NCI-H774 (cell line): ENCODE measurements around the gene SLC7A6OS.

Experiments
- DNase-seq: peaks from one replicate; lab custom pipeline; 2025; lab: John Stamatoyannopoulos, UW

SLC7A6OS gene

DNA sequence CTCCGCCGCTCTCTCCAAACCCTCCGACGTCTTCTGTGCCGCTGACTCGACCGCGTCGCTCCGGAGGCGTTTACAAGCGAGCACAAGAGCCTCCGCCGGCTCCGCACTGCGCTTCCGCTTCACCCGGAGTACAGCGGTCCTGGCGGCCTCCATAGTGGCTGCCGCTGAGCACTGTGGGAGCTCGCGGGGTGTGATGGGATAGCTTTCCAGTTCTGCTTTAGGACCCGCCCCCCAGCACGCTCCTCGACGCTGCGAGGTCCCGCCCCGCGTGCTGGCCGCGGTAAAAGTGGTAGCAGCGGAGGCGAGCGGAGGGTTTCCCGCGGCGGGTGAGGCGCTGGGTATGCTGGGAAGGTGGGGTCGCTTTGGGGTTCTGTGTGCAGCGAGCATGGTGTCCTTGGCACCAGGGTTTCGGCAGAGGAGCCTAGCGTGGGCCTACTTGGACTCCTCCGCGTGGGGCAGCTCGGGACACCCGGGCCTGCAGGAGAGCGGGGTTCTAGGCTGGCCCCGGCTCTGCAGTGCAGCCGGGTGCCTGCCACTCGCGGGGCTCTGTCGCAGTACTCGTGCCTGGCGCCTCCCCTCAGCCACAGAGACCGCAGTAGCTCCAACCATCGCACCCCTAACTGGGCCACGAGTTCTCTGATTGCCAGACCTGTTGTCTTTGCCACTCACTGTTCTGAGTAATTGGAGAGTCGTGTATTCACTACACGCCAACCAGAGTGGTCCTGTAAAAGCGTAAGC is at the start of gene SLC7A6OS, which contains the start of gene PRMT7:
Gene SLC7A6OS (minus strand): TSS at position 173 of the 738 bp plus-strand sequence. CDS start 20 bp downstream, at position 153.
Gene PRMT7 (plus strand): TSS at position 246 of the 738 bp plus-strand sequence. CDS start 4,961 bp downstream, outside the sequence.
- peak; percentile 55 for DNase-seq

DNA sequence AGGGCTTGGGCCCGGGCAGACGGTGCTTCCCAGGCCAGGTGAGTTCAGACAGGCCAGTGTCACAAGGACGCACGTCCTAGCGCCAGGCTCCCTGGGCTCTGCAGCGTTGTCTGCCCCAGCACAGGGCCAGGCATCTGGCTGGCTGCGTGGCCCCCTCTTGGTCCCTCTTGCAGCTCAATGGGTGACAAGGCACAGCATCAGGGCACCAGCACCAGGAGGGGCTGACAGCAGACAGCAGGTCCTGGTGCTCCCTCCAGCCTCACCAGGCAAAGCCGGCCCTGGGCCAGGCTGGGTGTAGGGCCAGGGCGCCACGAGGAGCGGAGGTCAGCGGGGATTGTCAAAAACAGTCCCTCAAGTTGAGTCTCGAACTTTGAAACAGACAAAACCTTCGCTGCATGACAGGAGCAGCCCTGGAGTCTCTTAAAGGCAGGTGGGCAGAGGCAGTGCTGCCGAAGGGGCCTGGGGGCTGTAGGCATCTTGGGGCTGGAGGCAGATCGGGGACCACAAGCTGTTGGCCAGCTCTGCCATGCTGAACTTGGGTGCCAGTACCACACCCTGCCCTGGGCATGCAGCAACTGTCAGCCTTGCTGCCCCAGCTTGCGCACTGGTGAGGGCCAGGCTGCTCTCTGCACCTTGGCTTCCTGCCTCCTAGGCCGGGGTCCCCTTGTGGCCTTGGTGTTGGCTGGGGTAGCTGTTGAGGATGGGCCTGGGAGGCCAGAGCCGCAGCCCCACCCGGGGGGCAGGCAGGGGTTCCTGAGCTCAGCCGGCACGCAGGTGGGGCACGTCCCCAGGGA is 48.8 kb upstream of the SLC7A6OS start:
- DNase-seq: no peak

DNA sequence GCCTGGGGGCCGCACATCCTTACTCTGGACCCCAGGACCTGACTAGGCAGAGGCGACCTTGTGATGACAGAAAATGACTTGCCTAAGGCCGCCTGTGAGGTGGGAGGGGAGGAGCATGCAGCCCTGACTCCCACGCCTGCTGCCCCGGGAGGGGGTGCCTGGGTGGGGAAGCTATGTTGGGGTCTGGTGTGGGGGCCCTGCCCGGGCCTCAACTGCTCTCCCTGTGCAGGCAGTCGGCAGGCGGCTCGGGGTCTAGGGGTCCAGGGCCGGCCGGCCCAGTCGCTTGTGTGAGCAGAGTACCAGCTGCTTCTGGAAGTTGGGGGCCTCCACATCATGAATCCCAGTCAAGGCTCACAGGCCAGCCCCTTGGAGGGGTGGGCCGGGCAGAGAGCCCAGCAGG is 48.2 kb upstream of the SLC7A6OS start:
- no peak for DNase-seq

DNA sequence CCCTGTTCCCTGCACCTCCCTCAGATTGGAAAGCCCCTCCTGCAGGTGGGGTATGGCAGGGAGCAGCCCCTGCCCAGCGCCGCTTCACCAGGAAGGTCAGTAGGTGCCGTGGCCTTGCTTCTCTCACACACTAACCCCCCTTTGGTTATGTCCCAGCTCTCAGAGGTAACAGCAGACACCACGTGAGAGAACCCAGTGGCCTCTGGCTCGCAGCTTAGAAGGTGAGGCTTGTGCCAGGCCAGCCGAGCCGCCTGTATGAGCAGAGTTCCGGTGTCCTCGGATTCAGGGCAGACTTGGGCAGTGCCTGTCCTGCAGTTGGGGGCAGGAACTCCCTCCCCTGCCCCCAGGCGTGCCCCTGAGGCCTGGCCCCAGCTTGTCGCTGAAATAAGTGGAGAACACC is 47.2 kb upstream of the SLC7A6OS start:
- DNase-seq: no peak

DNA sequence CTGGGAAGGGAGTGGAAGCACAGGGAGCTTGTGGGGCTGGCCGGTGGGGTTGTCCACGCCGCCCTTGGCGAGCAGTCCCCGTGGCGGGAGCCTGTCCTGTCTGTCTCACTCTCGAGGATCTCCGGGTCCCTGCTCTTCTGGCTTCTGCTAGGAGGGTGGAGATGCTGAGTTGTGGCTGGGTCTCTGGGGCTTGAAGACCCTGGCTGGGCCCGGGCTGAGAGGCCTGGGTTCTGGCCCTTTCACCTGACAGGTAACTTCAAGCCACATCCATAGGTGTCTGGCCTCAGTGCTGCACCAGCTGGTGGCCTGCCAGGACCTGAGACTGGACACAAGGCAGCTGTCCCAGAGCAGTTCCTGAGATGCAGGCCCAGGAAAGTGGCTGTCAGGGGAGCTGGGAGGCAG is 46.8 kb upstream of the SLC7A6OS start:
- DNase-seq: no peak

DNA sequence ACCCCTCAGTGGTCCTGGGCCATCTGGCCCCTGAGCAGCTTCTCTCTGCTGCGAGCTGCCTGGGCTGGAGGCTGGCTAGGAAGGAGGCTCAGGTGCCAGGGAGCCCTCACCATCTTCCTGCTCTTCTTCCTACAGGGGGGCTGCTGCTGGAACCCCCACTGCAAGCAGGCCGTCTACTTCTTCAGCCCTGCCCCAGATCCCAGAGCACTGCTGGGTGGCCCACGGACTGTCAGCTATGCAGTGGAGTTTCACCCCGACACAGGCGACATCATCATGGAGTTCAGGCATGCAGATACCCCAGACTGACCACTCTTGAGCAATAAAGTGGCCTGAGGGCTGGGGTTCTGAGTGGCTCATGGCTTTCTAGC is 46.2 kb upstream of the SLC7A6OS start:
- DNase-seq: no peak

DNA sequence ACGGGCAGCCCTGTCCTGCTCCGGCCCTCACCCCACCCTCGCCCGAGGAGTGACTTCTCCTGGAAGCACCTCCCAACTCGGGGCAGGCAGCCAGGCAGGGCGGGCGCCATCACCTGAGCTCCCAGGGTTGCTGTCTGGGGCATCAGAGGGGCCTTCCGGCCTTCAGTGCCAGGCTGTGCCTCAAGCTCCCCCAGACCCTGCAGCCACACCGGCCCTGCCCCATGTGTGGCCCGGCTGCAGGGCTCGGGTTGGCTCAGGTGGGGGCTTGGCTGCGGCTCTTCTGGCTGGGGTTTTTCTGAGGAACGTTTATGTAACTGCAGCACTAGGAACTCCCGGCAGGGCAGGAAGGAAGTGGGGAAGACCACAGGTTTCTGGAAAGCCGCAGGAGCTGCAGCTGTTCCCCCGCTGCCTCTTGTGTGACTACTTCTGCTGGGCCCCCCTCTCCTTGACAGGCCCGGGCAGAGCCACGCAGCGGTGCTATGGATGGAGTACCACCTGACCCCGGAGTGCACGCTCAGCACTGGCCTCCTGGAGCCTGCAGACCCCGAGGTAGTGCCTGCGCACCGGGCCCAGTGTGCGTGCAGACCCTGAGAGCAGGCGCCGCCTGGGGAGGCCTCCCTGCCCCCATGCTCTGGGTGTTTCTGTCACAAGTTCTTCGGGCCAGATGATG is 45.6 kb upstream of the SLC7A6OS start:
- DNase-seq: no peak

DNA sequence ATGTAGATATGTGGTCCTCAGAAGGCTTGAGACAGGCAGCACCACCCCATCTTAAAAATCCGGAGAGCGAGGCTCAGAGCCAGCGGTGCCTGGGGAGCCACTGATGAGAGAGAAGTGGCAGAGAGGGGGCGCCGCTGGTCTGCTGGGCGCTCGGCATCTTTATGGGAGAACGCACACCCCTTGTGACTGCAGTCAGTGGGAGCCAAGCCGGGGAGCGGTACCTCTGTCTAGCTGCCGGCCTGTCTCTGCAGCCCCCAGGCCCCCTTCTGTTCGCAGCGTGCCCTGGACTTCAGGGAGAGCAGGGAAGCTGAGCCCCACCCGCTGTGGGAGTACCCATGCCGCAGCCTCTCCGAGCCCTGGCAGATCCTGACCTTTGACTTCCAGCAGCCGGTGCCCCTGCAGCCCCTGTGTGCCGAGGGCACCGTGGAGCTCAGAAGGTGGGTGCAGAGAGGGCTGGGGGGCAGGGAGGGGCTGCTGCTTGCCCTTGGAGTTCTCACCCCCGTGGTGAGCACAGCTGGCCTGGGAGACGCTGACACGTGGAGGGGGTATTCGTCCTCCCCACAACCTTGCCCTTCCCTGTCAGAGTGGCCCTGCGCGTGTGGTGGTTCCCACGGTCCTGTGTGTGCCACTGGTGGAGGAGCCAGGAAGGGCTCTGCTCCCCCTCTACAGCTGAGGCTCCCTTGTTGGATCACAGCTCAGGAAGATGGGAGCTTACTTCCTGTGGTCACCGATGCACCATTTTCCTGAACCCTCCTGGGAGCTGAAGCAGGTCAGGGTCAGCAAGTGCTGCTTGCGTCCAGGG is 44.9 kb upstream of the SLC7A6OS start:
- DNase-seq: no peak

DNA sequence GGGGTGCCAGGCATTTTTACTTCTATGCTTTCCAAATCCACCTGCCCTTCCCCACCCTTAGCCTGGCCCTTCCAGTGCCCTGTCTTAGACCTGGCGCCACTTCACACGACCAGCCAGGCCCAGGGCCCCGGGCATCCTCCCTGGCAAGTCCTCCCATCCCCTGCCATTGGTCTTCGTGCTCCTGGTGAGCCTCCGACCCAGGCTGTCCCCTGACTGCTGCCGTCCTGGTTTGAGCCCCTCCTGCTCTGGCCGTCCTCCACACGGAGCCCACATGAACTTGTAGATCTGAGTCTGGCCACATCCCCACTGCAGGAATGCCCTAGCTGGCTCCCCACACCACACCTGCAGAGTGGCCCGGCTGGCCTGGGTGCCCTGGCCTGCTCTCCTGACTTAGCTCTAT is 44.1 kb upstream of the SLC7A6OS start:
- DNase-seq: no peak

DNA sequence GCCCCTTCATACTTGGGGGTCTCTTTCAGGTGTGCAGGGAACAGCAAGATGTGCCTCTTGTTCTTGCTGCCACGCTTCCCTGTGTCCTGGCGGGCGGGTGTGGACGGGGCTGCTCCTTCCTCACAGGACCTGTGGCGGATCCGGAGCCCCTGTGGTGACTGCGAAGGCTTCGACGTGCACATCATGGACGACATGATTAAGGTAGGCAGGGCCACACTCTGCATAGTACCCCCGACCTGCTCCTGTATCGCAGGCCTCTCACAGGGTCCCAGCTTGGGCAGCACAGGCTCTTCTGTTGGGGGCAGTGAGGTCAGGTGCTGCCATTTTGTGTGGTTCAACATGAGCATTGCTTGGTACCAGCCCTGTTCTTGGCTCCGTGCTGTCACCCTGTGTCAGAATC is 42.6 kb upstream of the SLC7A6OS start:
- DNase-seq: no peak

DNA sequence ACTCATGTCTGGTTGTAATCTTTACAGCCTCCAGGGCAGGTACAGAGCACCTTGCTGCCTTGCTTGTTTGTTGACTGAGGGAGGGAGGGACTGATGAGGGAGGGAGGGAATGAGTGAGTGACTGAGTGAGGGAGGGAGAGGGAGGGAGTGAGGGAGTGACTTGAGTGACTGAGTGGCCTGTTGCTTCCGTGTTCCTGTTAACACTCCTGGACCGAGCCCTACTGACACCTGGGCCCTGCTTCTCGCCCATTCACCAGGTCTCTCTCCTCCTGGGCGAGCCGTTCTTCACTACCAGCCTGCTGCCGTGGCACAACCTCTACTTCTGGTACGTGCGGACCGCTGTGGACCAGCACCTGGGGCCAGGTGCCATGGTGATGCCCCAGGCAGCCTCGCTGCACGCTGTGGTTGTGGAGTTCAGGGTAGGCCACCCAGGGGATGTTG is 41.3 kb upstream of the SLC7A6OS start:
- DNase-seq: no peak

DNA sequence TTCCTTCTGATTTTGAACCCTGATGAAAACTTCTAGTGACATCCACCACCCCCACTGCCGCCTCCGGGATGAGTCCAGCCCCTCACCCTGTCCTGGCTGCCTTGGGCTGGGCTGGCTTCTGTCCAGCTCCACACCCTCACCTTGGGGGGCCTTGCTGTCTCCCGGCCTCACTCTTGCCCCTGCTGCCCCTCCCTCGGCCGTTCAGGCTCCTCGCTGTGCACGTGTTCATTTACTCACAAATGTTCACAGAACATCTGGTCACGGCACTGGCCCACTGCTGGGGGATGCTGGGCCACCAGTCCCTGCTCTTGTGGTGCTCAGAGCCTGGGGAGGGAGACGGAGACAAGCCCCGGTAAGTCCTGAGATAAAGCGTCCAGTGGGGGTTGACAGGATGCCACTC is 40.7 kb upstream of the SLC7A6OS start:
- DNase-seq: no peak

DNA sequence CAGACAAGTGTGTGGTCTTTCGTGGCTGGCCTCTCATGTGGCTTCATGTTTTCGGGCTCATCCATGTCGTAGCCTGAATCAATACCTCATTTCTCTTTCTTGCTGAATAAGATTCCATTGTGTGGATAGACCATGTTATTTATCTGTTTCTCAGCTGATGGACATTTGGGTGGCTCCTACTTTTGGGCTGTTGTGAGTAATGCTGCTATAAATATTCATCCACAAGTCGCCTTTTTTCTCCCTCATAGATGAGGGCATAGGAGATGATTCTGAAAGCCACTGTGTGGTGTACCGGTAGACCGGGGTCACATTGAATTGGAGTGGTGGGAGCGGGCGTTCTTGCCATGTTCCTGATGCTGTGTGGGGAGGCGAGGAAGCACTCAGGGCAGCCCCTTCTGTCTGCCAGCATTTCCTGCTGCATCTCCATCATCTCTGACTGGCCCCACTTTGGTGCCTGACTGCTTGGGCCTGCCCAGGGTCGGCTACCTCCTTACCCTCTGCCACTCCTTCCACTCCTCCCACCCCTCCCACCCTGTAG is 40.1 kb upstream of the SLC7A6OS start:
- DNase-seq: no peak

DNA sequence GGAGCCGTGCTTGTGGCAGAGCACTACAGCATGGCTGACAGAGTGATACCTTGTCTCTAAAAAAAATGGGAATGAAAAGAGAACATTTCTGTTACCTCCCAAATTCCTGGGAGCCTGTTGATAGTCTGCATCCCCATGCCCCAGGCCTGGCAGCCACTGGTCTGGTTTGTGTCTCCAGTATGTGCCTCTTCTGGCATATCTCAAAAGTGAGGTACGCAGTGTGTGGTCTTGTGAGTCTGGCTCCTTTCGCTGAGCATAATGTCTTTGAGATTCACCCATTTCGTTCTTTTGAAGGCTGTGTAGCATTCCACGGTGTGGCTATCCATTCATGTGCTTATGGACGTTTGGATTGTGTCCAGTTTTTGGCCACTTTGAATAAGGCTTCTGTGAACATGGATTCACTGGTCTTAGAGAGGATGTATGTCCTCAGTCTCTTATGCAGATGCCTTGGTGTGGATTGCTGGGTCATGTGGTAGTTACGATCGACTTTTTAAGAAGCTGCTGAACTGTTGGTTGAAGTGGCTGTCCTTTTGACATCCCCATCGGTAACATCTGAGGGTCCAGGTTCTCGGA is 39.2 kb upstream of the SLC7A6OS start:
- DNase-seq: no peak

DNA sequence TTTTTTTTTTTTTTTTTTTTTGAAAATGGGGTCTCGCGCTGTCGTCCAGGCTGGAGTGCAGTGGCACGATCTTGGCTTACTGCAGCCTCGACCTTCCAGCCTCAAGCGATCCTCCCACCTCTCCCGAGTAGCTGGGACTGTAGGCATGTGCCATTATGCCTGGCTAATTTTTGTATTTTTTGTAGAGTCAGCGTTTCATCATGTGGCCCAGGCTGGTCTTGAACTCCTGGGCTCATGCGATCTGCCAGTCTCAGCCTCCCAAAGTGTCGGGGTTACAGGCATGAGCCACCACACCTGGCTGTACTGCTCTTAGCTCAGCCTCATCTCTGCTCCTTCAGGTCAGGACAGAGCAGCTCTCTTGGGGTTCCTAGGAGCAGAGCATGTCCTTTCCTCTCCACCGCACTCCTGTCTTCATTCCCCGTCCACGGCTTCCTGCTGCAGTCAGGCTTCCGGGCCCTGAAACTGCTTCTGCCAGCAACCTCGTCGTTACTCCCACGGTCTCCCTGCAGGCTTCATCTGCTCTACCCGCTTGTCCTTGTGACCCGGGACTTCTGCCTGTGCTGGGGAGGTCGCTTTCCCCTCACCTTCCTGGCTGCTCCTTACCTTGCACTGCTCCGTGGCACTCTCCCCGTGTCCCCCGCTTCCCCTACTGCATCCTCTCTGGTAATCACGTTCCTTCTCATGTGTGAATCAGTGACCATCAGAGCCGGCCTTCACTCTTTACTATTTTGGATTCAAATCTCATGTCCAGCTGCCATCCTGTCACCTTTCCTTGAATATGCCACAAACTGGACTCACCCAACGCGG is 38.1 kb upstream of the SLC7A6OS start:
- no peak for DNase-seq

DNA sequence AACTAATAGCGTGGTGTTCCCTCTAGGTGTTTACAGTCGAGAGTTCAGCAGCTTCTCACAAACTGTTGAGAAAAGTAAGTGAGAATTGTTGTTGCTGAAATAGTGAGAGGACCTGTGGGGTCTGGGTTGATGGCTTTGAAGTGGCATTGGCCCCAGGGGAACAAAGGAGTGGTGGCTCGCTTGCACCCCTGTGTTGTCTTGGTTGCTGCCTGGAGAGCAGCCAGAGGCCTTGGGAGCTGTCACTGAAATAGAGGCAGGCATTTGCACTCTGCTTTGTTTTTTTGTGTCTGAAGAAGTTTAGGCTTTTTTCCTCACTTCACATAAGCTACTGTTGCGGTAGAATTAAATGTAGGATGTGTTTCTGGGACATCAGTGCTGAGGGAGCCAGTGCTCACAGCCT is 36.9 kb upstream of the SLC7A6OS start:
- no peak for DNase-seq

DNA sequence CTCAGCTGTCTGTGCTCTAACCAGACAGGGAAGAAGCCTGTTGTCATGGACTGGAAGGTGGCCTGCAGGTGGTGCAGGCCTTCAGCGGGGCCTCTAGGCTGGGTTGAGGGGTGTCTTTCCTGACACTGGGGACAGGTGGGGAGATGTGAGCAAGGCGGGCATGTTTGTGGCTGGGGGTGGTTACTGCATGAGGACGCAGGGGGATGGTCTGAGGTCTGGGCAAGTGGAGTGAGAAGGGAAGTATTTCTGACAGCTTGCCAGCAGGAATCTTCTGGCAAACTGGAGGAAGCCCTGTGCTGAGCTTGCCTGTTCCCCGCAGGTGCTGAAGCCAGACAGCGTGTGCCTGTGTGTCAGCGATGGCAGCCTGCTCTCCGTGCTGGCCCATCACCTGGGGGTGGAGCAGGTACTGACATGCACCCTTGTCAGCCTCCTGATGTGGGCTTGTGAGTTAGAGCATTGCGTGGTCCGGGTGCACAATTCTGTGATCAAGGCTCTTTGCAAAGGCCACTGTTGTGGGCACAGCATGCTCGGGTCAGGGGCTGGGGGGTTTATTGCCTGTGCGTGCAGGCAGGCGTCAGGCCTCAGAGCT is 36.2 kb upstream of the SLC7A6OS start:
- DNase-seq: no peak

DNA sequence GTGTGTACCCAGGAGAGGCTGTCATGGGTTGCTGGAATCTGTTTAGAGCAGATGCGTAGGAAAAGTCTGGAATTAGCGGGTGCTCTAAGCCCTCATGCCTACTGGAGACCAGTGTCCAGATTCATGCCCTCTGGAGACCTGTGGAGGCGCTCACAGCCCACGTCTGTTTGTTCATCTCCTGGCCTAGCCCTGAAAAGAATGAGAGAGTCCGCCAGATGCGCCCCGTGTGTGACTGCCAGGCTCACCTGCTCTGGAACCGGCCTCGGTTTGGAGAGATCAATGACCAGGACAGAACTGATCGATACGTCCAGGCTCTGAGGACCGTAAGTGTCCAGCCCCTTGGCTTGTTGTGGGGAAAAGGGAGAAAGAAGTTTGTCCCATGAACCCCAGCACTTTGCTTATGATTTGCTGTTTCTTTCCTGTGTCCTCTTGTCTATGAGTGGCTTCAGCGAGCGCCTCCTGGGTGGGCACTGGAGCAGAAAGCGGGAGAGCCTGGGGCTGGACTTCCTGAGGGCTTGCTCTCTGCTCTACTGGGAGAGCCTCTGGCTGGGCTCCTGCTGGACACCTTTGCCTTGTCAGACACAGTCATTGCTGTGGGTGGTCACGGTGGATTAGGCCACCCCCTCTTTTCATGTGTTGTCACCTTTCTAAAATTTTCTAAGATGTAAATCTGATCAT is 35.4 kb upstream of the SLC7A6OS start:
- DNase-seq: no peak

DNA sequence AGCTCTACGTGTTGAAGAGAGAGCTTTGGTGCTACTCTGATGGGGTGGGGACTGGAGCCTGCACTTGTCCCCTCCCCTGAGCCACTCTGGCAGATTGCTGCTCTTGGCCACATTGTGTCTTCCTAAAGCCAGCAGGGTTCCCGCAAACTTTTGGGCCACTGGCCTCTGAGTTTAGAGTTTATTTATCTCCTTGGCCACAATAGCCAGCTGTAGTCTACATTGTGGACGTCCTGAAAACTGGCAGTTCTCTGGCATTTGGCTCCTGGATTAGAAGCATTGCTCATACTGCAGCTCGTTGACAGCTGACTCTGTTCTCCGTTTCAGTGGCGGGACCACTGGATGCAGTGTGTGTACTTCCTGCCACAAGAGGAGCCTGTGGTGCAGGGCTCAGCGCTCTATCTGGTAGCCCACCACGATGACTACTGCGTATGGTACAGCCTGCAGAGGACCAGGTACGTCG is 34.6 kb upstream of the SLC7A6OS start:
- no peak for DNase-seq
